Activated T-cell treated with anti-CD3 and anti-CD28 coated beads for 4 hours (primary cell): ENCODE measurements around the gene NUDT16L1.
A peak's percentile ranks its signal among the peaks of the same experiment; 100 is the strongest.
"Not testable (repeated sequence)": the region's sequence is repeated elsewhere in the genome, so short reads cannot be mapped to it uniquely, and the experiment has no call there.

Experiments used
- DNase-seq: peaks from one replicate; pipeline ENCODE4 v3.0.0-alpha.2; 2020

The NUDT16L1 gene

GRCh38 chr16:4726616-4727015, 33.3 kb downstream of the NUDT16L1 start:
- DNase-seq, result no peak

GRCh38 chr16:4728676-4729075, 35.3 kb downstream of the NUDT16L1 start:
- no peak for DNase-seq

GRCh38 chr16:4729876-4730275, 36.5 kb downstream of the NUDT16L1 start:
- no peak for DNase-seq

- no peak for DNase-seq
Observed at GRCh38 chr16:4733211-4733742, 39.9 kb downstream of the NUDT16L1 start.

GRCh38 chr16:4733747-4734062, 40.3 kb downstream of the NUDT16L1 start:
- peak; percentile 29 for DNase-seq

GRCh38 chr16:4734063-4734729, 40.8 kb downstream of the NUDT16L1 start, which contains the start of the genes ANKS3 and DNAAF8:
TSS of gene ANKS3 (minus strand) at chr16:4734271. CDS start at chr16:4730149, 4,122 bp downstream.
TSS of gene DNAAF8 (plus strand) at chr16:4734537. CDS start at chr16:4736515, 1,978 bp downstream.
- DNase-seq, result peak; percentile 70

GRCh38 chr16:4734730-4735535, 41.6 kb downstream of the NUDT16L1 start:
- DNase-seq, result peak; percentile 92

GRCh38 chr16:4736546-4736945, 43.2 kb downstream of the NUDT16L1 start:
- no peak for DNase-seq

- no peak for DNase-seq
Observed at GRCh38 chr16:4737545-4737944, 44.2 kb downstream of the NUDT16L1 start.

- DNase-seq, result not testable (repeated sequence)
Observed at GRCh38 chr16:4738370-4738769, 45.0 kb downstream of the NUDT16L1 start.

GRCh38 chr16:4743226-4743878, 50.0 kb downstream of the NUDT16L1 start:
- DNase-seq, result no peak

GRCh38 chr16:4744555-4745273, 51.4 kb downstream of the NUDT16L1 start:
- DNase-seq, result no peak

GRCh38 chr16:4745274-4745569, 51.9 kb downstream of the NUDT16L1 start:
- no peak for DNase-seq
